RWPE1 (cell line): ENCODE data around the gene DNM3.

Experiments
- CTCF ChIA-PET: fragments of 350-600 bp; sonication (Branson Sonifier 250); formaldehyde crosslinking; extraction: SDS; loops from one replicate; lab custom pipeline; 2021; lab: Yijun Ruan, JAX
- POLR2A ChIA-PET: fragments of 400-600 bp; formaldehyde crosslinking; extraction: SDS; loops from one replicate; lab custom pipeline; 2020; ENCODE audit warnings: antibody characterized with exemption; ENCODE audit not compliant: low non-redundant PET; lab: Yijun Ruan, JAX
- DNase-seq: peaks from one replicate; pipeline ENCODE4 v3.0.0; 2012; ENCODE audit warnings: low spot score
- H3K27ac ChIP-seq: fragments of 450-650 bp; 2 replicates; pipeline ENCODE4 v1.5.1; 2017
- TF ChIP-seq, protein P1 (sequence below): fragments of 450-650 bp; conservative IDR thresholded peaks from 2 replicates; pipeline ENCODE4 v1.5.1; 2017; ENCODE audit warnings: low read depth, mild to moderate bottlenecking

Gene DNM3

GRCh38 chr1:172109359-172109758, 268.1 kb downstream of the DNM3 start:
- H3K27ac ChIP-seq = no peak overlapping the region
- ChIA-PET CTCF (no interaction called here), POLR2A (no interaction called here)
- TF ChIP-seq, protein P1, sequence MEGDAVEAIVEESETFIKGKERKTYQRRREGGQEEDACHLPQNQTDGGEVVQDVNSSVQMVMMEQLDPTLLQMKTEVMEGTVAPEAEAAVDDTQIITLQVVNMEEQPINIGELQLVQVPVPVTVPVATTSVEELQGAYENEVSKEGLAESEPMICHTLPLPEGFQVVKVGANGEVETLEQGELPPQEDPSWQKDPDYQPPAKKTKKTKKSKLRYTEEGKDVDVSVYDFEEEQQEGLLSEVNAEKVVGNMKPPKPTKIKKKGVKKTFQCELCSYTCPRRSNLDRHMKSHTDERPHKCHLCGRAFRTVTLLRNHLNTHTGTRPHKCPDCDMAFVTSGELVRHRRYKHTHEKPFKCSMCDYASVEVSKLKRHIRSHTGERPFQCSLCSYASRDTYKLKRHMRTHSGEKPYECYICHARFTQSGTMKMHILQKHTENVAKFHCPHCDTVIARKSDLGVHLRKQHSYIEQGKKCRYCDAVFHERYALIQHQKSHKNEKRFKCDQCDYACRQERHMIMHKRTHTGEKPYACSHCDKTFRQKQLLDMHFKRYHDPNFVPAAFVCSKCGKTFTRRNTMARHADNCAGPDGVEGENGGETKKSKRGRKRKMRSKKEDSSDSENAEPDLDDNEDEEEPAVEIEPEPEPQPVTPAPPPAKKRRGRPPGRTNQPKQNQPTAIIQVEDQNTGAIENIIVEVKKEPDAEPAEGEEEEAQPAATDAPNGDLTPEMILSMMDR = no peak
- no peak for DNase-seq

GRCh38 chr1:172112576-172112975, 271.3 kb downstream of the DNM3 start:
- H3K27ac ChIP-seq = no peak overlapping the region
- DNase-seq = no peak
- CTCF ChIA-PET = no interaction called here
- POLR2A ChIA-PET = no interaction called here
- TF ChIP-seq, protein P1 = no peak

GRCh38 chr1:172117800-172118199, 276.5 kb downstream of the DNM3 start:
- TF ChIP-seq, protein P1 = no peak
- ChIA-PET CTCF (no interaction called here), POLR2A (no interaction called here)
- DNase-seq = no peak
- H3K27ac ChIP-seq = no peak overlapping the region

- POLR2A ChIA-PET = no interaction called here
- DNase-seq = no peak
- H3K27ac ChIP-seq = no peak overlapping the region
- CTCF ChIA-PET = no interaction called here
- TF ChIP-seq, protein P1 = no peak
Measured at GRCh38 chr1:172118618-172119017, 277.3 kb downstream of the DNM3 start.

DNA sequence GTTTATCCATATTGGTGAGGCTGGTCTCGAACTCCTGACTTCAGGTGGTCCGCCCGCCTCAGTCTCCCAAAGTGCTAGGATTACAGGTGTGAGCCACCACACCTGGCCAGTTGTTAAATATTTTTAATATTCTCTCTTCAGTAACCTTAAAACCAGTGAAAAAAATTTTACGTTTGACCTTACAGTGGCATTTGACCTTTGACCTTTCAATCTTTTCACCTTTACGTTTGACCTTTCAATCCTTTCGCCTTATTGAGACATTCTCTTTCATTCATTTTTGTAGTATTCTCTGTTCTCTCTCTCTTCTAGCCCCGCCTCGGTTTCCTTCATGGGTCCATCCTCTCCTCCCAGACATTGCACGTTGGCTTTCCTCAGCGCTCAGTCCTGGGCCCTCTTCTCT, 277.9 kb downstream of the DNM3 start:
- TF ChIP-seq, protein P1 = no peak
- DNase-seq = no peak
- H3K27ac ChIP-seq = no peak overlapping the region
- ChIA-PET CTCF (no interaction called here), POLR2A (no interaction called here)

DNA sequence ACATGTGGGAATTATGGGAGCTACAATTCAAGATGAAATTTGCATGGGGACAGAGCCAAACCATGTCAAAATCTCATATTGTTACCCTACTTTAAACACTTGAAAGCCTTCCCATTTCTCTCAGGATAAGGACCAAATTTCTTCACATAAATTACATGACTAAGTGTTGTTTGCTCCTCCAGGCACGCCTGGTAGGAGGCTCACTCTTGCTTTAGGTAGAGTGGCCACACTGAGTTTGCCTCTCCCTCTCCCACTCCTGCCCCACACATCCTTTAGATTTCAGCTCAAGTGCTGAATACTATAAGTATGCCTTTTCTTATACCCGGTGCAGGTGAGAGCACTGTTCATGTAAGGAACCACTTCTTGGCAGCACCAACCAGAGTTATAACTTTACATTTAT, 279.1 kb downstream of the DNM3 start:
- TF ChIP-seq, protein P1 = no peak
- ChIA-PET POLR2A (no interaction called here), CTCF (interaction anchor here (0.7 kb wide), 1 partner anchor 21 kb away, joined by 5 read pairs; no protein-coding TSS in a partner anchor)
- H3K27ac ChIP-seq = no peak overlapping the region
- no peak for DNase-seq
